ENCODE results near the gene ZBTB5. TPM values are rescaled to one million over a fixed set of nuclear protein-coding genes. Genes with fewer than 3 reads are reported as not detected.

Gene ZBTB5
- total and polyA plus RNA-seq, 2 of the 13 experiments (the other 11 are each of a cell fraction or from before 2014, with no cell fraction given): 12.5 to 20.5 TPM

DNA sequence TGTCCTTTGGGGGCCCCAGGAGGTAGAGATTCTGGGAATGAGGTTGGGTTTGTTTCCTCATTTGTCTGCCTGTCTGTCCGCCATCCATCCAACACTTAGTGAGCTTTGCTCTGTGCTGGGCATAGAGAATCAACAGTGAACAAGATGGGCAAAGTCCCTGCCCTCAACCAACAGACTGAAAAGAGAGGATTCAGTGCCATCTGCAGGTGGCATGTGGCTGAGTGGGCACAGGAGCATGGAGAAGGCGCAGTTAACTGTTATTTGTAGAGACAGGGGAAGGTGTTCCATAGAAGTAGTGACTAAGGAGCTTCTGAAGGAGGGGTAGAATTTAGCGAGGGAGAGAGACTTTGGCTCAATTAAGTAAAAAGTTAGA, 43.6 kb upstream of the ZBTB5 start (continued):
- TF ChIP-seq, protein P1, sequence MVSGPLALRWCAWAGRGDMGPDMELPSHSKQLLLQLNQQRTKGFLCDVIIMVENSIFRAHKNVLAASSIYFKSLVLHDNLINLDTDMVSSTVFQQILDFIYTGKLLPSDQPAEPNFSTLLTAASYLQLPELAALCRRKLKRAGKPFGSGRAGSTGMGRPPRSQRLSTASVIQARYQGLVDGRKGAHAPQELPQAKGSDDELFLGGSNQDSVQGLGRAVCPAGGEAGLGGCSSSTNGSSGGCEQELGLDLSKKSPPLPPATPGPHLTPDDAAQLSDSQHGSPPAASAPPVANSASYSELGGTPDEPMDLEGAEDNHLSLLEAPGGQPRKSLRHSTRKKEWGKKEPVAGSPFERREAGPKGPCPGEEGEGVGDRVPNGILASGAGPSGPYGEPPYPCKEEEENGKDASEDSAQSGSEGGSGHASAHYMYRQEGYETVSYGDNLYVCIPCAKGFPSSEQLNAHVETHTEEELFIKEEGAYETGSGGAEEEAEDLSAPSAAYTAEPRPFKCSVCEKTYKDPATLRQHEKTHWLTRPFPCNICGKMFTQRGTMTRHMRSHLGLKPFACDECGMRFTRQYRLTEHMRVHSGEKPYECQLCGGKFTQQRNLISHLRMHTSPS (CRISPR knock-in tag; IDR thresholded peaks at IDR 0.05; ENCODE audit: low read depth): peak; percentile 87; the same call in 1 of the 2 replicates
- TF ChIP-seq ZSCAN25 (CRISPR knock-in tag; IDR thresholded peaks at IDR 0.05) (0 out of 2 replicates have a peak, but pooled peaks have one; percentile 18), SP2 (CRISPR knock-in tag; IDR thresholded peaks at IDR 0.05) (no peak), KMT2B (CRISPR knock-in tag; IDR thresholded peaks at IDR 0.05) (no peak), HNF4A (CRISPR knock-in tag; IDR thresholded peaks at IDR 0.05) (peak; percentile 60; the same call in 1 of the 2 replicates), EP300 (IDR thresholded peaks at IDR 0.05; ENCODE audit: low read depth in 2 of 2, low read length in 2 of 2) (no peak), EP300 (CRISPR knock-in tag; IDR thresholded peaks at IDR 0.05; ENCODE audit: borderline replicate concordance) (peak; percentile 22; the same call in 1 of the 2 replicates), ZFY (CRISPR knock-in tag; IDR thresholded peaks at IDR 0.05) (no peak), ZNF747 (CRISPR knock-in tag; IDR thresholded peaks at IDR 0.05; ENCODE audit: borderline replicate concordance) (no peak), HNRNPL (IDR thresholded peaks at IDR 0.05; ENCODE audit: low read depth, low read length) (0 out of 2 replicates have a peak, but pooled peaks have one; percentile 44)

DNA sequence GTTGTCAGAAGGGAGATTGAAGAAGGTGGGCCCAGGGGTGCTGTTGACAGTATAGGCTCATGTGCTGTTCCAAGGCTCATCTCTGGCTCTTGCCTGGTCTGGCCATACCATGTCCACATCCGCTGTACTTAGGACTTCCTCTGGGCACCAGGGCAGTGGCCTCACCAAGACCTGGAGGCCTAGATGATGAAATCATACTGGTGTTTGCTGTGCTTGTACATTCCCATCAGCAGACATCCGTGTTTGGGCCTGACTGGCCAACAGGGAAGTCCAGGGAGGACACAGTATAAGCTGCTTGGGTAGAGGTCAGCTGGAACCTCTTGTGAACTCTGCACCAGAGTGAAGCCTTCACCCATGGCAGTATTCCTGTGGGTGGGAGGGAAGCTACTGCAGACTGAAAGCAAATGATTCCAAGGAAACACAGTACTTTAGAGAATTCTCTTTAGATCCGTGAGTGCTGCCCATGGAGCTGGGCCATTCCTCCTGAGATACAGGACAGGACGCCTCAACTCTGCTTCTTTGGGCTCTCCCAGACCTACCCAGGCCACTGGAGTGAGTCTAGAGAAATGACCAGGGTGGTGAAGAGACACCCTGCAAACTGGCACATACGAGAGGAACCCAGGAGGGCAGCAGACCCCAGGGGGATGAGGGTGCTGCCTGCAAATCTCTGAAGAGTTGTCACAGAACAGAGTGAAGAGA, 43.0 kb upstream of the ZBTB5 start:
- in situ Hi-C loops (cut with HindIII; ENCODE audit: extremely low pct_ligation_motif_present, low pct_unique_long_range_greater_than_20kb): no loop called here
- peak; percentile 95 for ATAC-seq
- peak; percentile 90; the same call in 1 of the 2 replicates for TF ChIP-seq RFXAP (CRISPR knock-in tag; IDR thresholded peaks at IDR 0.05; ENCODE audit: borderline replicate concordance)
- TF ChIP-seq, protein P2, sequence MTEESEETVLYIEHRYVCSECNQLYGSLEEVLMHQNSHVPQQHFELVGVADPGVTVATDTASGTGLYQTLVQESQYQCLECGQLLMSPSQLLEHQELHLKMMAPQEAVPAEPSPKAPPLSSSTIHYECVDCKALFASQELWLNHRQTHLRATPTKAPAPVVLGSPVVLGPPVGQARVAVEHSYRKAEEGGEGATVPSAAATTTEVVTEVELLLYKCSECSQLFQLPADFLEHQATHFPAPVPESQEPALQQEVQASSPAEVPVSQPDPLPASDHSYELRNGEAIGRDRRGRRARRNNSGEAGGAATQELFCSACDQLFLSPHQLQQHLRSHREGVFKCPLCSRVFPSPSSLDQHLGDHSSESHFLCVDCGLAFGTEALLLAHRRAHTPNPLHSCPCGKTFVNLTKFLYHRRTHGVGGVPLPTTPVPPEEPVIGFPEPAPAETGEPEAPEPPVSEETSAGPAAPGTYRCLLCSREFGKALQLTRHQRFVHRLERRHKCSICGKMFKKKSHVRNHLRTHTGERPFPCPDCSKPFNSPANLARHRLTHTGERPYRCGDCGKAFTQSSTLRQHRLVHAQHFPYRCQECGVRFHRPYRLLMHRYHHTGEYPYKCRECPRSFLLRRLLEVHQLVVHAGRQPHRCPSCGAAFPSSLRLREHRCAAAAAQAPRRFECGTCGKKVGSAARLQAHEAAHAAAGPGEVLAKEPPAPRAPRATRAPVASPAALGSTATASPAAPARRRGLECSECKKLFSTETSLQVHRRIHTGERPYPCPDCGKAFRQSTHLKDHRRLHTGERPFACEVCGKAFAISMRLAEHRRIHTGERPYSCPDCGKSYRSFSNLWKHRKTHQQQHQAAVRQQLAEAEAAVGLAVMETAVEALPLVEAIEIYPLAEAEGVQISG (CRISPR knock-in tag; IDR thresholded peaks at IDR 0.05): peak; percentile 85
- no peak for TF ChIP-seq NFIB (CRISPR knock-in tag; IDR thresholded peaks at IDR 0.05; ENCODE audit: borderline replicate concordance)
- TF ChIP-seq, protein P3, sequence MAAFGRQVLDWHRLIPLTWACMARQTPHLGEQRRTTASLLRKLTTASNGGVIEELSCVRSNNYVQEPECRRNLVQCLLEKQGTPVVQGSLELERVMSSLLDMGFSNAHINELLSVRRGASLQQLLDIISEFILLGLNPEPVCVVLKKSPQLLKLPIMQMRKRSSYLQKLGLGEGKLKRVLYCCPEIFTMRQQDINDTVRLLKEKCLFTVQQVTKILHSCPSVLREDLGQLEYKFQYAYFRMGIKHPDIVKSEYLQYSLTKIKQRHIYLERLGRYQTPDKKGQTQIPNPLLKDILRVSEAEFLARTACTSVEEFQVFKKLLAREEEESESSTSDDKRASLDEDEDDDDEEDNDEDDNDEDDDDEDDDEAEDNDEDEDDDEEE (CRISPR knock-in tag; IDR thresholded peaks at IDR 0.05): no peak
- TF ChIP-seq KDM4B (CRISPR knock-in tag; IDR thresholded peaks at IDR 0.05): no peak
- no peak for TF ChIP-seq MXD4 (CRISPR knock-in tag; IDR thresholded peaks at IDR 0.05)
- TF ChIP-seq ZBTB7A (CRISPR knock-in tag; IDR thresholded peaks at IDR 0.05): no peak; the same call in 1 of the 2 replicates
- TF ChIP-seq JDP2 (CRISPR knock-in tag; IDR thresholded peaks at IDR 0.05; ENCODE audit: borderline replicate concordance): no peak

More for the DNA sequence above, 43.0 kb upstream of the ZBTB5 start:
- H3K9me3 ChIP-seq (ENCODE audit: low read length): no peaks in the 10 kb centered on the region
- POLR2A ChIA-PET: interaction anchor here (1.1 to 2.1 kb wide), 4 partner anchors 9 to 84 kb away, joined by 3 to 16 read pairs (median 4); partner anchors contain the start of genes POLR1E and TOMM5
- CTCF ChIA-PET (ENCODE audit: low intra/inter-chr PET ratio, low total read pairs): no interaction called here
- DNase-seq (ENCODE audit: low spot score) (peak; percentile 96), FAIRE-seq (peak; percentile 95)
- H3K4me3 ChIP-seq (replicated peaks in 1 of 3; ENCODE audit: insufficient read depth in 1 of 3, low read depth in 2 of 3, low read length in 3 of 3): peak overlapping the region in 1 of 3 experiments; percentile 45; a peak in 2 of 6 replicates
- no peaks in the 10 kb centered on the region for H3K27me3 ChIP-seq (ENCODE audit: control insufficient read depth in 1 of 2, insufficient read depth in 2 of 2, low read length in 2 of 2)
- no TSS peak for BruUV-seq (replicated peaks)
- H2AFZ ChIP-seq (ENCODE audit: low read length): no peak overlapping the region
- intact Hi-C loops (cut with micrococcal nuclease; ENCODE audit: unreplicated experiment): no loop called here
- H3K4me2 ChIP-seq (ENCODE audit: low read depth, low read length): peak overlapping the region; percentile 49
- H4K20me1 ChIP-seq (ENCODE audit: insufficient read depth, low read length): no peaks in the 10 kb centered on the region
- H3K9ac ChIP-seq (ENCODE audit: insufficient read depth, low read depth, low read length): peak overlapping the region; percentile 48
- peaks cover 6 to 7% of the 10 kb centered on the region in 2 experiments; a peak in 4 of 5 replicates for H3K36me3 ChIP-seq (replicated peaks in 1 of 2; ENCODE audit: control insufficient read depth in 1 of 2, insufficient read depth in 2 of 2, low read length in 2 of 2)
- H3K27ac ChIP-seq (ENCODE audit: extremely low read length, insufficient read depth, low read length): peak overlapping the region; percentile 87
- no peaks in the 10 kb centered on the region for H3K79me2 ChIP-seq (ENCODE audit: insufficient read depth, low read length)
- H3K4me1 ChIP-seq (ENCODE audit: insufficient read depth, low read length): peaks cover 44% of the 10 kb centered on the region
- 5% methylated on average over 3 of the region's 5 CpGs for WGBS (ENCODE audit: low lambda C conversion rate)

Measured in HepG2 (cell line).